ENCODE data around the gene GLIPR2.
"Not testable (repeated sequence)": the region's sequence is repeated elsewhere in the genome, so short reads cannot be mapped to it uniquely, and the experiment has no call there.

The GLIPR2 gene

DNA sequence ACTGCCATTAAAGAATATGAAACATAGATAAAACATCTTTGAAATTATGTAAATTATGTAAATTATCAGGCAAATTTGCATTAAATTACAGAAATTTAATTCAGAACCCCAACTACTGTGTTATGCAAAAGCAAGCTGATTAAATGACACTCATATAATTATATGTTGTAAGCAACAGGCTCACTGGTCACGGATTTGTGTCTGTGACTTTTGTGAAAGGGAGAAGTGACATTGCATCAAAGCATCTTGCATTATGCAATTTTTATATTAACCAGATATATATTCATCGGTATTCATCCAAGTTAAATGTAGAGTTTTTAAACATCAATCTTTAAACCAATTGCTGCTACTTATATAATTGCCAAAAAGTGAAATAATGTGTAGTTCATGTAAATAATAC, 13.0 kb upstream of the GLIPR2 start:
- DNase-seq (ENCODE audit: low spot score) = no peak

DNA sequence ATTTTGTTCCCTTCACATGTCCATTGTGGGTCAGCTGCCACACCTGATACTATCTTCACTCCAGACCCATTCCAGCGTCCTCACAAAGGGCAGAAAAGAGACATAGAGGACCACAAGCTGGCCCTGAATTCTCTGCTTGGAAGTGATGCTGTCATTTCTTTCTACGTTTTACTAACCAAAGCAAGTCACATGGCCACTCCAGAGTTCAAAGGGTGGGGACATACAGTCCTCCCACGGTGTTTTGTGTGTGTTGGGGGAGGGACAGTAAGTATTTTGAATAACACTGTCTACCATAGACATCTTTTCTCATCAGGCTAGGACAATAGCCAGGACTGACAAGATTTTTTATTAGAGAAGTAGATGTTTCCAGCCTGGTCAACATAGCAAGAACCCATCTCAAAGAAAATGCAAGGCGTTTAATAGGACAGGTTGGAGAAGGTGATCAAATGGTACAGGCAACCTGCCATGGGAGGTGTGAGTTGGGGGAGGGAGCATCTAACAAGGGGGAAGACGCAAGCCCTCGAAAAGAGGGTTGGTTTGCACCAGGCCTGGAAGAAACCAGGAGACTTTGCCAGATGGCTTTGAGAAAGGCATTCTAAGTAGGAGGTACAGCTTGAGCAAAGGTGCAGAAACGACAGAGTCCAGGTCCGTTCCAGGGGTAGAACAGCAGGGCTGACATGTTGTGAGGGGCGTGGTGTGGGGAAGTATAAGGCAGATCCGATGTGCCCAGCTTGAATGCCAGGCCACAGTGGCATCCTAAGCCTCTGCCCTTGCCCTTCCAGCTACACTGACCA, 11.3 kb upstream of the GLIPR2 start:
- DNase-seq (ENCODE audit: low spot score) = no peak

DNA sequence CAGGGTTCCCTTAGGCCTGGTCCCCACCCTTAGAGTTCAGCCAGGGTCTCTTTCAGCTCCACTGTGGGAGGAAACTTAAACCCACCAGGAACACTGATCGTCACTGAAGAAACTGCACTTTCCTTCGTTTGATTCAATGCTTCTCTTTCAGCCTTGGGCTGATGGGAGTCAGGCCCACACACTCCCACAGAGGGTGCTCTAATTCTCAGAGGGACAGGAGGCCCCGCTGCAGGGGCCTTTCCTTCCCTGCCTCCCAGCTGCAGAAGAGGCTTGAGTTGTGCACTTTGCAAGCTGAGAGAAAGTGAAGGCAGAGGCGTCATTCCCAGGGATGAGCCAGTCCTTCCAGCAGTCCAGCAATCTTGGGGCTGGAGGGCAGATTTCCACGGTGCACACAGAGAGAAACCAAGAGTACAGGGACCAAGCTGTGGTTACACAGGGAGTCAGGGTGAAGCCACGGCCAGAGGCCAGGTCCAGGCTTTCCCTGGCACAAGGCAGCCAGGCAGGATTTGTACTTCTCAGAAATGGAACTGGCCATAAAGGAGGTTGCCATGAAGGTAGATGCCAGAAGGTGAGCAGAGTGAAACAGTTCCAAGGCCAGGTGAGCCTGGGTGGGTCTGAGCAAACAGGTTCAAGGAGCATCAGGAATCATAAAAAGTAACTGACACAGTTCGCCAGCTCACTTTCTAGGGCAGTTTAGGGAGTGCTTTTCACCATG, 10.4 kb upstream of the GLIPR2 start:
- no peak for DNase-seq (ENCODE audit: low spot score)

DNA sequence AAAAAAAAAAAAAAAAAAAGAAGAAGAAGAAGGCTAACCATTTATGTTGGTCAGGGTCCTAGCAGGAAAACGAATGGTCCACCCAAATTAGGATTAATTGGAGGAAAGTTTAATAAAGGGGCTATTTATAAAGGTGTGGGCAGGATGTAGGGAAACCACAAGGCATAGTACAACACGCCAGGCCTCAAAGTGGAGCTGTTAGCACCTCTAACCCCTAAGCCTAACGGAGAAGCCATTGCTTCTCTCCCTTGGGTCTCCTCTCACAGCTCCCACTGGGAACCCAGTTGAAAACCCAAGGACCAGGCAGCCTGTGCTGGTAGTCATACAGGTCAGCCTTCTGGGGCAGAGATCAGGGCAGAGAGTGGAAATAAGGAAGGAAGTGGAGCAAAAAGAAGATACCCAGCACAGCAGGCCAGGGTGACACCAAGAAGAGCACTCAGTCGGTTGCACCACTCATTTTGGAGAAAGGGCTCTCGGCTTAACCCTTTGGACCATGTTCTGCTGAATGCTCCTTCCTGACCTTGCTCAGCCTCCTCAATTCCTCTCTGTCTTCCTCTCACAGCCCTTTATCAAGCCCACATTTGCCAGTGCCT, 8.8 kb upstream of the GLIPR2 start:
- no peak for DNase-seq (ENCODE audit: low spot score)

DNA sequence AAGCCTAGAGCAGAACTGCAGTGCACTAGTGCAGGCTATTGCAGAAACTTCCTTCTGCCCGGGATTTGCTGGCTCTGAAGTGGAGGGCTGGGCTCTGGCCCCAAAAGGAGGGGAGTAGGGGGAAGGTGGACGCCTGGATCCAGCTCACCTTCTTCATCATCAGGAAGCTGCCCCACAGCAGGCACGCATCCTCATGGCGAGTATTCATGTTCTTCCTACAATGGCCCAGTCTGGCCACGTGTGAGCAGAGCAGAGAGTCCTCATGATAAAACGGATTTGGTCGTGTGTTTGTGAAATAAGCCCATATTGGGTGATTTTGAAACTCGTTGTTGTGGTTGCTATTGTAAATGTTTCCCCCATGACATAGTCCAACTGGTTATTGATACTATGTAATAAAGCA, 8.2 kb upstream of the GLIPR2 start:
- no peak for DNase-seq (ENCODE audit: low spot score)

DNA sequence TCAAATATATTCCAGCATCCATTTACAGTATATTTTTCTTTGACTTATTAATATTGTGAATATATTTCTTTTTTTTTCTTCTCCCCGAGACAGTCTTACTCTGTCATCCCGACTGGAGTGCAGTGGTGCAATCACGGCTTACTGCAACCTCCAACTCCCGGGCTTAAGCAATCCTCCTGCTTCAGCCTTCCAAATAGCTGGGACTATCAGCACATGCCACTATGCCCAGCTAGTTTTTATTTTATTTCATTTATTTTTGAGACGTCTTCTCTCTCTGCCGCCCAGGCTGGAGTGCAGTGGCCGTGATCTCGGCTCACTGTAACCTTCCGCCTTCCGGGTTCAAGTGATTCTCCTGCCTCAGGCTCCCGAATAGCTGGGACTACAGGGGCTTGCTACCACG, 7.4 kb upstream of the GLIPR2 start:
- DNase-seq (ENCODE audit: low spot score) = no peak

DNA sequence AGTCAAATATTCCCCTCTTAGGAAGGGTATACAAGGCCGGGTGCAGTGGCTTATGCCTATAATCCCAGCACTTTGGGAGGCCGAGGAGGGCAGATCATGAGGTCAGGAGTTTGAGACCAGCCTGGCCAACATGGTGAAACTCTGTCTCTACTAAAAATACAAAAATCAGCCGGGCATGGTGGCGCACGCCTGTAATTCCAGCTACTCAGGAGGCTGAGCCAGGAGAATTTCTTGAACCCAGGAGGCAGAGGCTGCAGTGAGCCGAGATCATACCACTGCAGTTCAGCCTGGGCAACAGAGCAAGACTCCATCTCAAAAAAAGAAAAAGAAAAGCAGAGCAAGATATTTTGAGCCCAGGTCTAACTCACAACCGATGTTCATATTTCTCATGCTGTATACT, 4.9 kb upstream of the GLIPR2 start:
- DNase-seq (ENCODE audit: low spot score) = not testable (repeated sequence)

DNA sequence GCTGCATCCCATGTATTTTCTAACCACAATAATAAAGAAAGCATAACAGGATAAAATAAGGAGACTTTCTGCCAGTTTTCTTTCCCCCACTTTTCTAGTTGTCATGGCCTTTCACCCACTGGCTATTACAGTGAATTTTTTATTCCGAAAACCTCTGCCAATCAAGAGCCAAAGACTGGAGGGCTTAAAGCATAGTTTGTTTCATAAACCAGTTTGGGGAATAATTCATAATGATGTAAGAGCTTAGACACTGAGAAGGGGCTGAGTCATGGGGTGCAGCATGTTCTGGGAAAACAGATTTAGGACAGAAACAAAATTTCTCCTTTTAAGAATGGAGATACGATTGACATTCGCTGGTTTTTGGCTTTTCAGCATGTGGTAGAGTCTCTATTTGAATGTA, 4.4 kb upstream of the GLIPR2 start:
- DNase-seq (ENCODE audit: low spot score) = no peak

DNA sequence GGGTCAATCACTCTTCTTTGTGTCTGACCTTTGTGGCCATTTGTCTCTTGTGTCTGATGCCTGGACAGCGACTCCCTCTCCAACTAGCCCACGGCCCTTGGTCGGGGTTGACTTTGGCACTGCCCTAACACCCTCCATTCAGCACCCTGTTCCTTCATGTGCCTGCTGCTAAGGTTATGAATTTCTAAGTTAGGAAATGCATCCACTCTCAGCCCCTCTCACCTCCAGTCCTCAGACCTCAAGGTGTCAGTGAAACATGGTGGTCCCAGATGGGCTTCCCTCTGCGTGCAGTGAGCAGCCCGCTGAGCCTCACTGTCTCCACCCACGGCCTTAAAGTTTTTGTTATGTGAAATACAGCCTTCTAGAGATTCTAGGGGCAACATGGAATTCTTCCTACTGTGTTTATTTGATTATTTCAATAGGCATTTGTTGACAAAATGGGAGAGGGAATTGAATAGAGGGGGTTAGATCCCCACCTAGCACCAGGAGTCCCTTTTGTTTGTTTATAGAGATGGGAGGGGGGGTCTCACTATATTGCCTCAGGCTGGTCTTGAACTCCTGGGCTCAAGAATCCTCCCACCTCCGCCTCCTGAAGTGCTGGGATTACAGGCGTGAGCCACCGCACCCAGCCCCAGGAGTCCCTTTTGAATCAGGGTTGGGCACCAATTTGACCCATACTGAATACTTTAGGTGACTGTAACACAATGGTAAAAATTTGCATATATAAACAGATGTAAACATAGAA, 1.6 kb upstream of the GLIPR2 start:
- no peak for DNase-seq (ENCODE audit: low spot score)

DNA sequence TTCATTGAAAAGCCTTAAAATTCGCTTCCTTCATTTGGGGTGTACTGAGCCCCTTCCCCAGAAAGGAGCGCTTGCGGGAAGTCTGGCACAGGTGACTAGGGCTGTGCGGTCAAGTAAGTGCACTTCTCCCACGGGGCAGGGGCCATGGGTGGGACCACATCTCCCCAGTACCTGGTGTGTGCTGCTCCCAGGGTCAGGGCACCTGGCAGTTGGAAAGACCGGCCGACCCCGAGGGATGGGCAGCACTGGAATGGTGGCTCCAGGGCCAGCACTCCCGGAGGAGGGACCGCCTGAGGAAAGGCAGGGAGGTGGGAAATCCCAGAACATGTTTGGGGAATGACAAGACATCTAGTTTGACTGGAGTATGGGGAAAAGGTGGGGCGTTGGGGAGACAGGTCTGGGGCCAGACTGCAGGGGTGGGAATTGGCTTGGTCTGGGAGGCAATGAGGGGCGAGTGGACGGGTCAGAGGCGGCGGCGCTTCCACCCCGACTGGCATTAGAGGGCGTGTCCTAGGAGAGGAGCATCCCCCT, 727 bp upstream of the GLIPR2 start:
- DNase-seq (ENCODE audit: low spot score) = no peak

DNA sequence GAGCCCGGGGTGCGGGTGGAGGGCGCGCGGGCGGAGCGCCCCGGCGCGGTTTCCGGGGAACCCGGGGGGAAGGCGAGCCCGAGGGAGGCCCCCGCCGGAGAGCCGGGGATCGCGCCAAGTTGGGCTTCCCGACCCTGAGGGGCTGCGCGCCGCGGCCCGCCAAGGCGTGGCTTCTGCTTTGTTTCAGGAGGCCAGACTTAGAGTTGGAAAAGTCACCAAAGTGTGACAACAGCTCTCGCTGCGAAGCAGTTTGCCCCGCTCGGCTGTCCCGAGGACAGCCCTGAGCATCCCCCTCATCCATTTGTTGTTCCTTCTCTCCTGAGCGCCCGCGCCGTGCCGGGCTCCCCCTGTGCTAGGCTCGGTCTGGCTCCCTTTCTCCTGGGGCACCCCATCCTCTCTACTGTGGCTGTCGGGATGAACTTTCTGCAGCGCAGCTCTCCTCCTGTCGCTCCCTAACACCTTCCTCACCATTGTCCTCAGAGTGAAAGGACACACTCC, 410 bp downstream of the GLIPR2 start:
- no peak for DNase-seq (ENCODE audit: low spot score)

DNA sequence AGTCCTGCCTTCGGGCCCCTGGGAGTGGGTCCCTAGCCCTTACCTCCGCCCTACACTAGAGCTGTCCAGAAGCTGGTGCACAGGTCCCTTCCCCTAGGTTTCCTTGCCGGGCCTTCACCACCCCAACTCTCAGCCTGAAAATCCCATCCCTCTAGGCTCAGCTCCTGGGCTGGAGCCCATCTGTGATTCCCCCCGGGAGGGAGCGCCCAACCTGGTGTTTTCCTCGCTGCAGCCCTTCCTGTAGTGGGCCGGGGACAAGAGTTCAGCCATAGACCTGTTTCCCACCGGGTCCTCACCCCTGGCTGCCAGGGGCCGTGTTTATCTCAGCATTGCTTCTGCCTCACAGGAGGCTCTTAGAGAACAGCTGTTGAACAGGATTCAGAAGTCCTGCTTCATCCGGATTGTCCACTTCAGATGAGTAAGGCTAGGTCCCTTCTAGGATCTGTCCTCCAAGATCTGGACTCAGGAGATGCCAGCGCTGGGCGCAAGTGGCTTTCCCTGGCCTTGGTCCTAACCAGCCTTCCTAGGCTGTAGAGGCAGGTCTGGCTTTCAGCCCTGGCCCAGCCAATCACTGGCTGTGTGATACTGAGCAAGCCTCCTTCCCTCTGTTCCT, 965 bp downstream of the GLIPR2 start:
- DNase-seq (ENCODE audit: low spot score) = peak; percentile 41

DNA sequence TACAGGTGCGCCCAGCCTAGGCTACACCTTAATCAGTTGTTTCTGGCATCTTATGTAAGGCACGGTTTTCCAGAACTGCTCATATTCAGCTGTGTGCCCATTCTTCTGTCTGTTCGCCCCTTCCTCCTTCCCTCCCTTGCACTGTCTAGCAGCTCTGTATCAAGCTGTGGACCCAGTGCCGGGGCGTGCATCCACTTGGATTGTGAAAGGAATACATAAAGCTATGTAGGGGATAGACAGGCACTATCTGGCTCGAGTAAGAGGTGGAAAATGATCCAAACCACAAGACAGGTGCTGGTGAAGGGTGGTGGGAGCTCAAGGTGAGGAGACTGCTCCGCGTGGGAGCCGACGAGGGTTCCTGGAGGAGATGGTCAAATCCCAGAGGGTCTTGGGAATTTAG, 2.0 kb downstream of the GLIPR2 start:
- DNase-seq (ENCODE audit: low spot score) = no peak

DNA sequence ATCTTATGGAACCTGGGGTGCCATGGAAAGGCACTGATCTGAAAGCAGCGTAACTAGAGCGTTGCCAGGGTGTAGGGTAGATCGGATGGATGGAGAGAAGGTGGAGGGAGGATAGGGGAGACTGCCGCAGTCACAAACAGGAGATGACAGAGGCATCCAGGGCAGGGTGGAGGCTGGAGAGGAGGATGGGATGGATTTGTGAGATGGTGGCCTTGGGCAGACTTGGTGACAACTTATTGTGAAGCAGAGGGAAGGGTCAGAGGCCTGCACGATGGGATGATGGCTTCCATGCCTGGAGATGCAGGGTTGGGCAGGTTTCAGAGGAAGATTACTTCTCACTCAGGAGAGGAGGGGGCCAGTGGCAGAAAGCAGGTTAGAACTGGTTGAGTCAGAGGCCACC, 2.4 kb downstream of the GLIPR2 start:
- no peak for DNase-seq (ENCODE audit: low spot score)

DNA sequence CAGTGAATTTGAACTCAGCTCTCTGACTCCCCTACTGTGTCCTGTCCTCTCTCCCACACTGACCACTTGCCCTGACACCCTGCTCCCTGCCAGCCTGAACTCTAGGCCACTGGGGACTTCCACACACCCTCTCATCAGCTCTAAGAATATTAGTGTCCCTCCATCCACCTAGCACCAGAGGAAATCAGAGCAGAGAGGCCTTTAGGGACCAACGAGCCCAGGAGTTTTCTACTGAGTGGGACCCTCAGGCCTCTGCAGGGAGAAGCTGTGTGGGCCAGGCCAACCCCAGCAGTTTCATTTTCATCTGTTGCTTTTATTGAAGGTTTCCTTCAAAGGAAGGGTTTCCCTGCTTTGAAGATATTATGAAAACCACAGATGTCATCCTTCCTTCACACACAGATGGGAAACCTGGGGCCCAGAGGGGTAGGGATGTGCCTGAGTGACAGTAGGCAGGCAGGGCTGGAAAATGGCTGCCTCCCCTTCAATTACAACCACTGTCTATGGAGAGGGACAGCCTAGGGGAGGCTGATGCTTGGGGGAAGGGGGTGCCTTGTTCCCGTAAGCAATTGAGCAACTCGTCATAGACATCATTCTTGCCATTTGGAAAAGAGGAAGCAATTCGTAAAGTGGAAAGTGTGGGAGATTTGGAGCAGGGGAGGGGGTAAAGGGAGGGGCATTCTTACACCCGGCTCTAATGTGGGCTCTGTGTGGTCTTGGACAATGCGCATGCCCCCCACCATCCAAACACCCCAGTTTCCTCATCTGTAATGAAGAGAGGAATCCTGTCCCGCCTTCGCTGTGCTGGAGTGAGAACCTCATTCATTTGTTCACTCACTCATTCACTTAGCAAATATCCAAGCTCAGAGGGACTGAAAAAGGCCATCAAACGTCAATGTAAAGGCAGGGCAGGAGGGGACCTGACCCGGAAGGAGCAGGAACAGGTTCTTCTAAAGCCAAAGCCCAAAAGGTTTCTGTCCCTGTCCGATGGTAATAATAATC, 3.9 kb downstream of the GLIPR2 start:
- DNase-seq (ENCODE audit: low spot score) = no peak

DNA sequence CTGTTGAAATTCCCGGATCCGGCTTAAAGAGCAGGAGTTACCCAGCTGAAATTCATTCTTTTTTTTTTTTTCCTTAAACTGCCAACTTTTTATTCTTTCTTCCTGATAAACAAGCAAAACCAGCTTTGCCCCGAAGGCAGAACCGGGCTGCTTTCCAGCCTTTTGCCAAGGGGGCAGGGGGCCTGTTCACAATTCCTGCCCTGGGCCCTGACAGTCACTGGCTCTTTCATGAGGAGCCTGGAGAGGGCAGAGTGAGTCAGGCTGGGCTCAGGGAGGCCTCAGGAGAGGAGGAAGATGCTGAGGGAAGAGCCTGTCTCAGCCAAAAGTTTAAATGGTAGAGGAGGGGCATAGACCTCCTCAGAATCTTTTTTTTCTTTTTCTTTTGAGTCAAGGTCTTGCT, 4.8 kb downstream of the GLIPR2 start:
- DNase-seq (ENCODE audit: low spot score) = peak; percentile 57

DNA sequence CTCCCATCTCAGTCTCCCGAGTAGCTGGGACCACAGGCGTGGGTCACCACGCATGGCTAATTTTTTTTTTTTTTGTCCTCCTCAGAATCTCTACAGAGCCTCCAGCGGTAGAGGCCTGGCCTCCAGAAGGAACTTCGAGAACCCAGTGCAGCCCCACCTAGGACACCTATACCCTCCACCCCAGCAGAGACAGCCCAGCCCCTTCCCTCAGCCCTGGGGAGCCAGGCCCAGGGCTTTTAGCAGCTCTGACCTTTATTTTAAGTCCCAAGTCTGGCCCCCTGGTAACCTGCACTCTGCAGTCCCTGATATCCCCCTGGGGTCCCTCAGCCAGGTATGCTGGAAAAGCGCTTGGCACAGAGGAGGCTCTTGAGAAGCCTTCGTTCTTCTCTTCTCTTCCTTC, 5.2 kb downstream of the GLIPR2 start:
- no peak for DNase-seq (ENCODE audit: low spot score)

DNA sequence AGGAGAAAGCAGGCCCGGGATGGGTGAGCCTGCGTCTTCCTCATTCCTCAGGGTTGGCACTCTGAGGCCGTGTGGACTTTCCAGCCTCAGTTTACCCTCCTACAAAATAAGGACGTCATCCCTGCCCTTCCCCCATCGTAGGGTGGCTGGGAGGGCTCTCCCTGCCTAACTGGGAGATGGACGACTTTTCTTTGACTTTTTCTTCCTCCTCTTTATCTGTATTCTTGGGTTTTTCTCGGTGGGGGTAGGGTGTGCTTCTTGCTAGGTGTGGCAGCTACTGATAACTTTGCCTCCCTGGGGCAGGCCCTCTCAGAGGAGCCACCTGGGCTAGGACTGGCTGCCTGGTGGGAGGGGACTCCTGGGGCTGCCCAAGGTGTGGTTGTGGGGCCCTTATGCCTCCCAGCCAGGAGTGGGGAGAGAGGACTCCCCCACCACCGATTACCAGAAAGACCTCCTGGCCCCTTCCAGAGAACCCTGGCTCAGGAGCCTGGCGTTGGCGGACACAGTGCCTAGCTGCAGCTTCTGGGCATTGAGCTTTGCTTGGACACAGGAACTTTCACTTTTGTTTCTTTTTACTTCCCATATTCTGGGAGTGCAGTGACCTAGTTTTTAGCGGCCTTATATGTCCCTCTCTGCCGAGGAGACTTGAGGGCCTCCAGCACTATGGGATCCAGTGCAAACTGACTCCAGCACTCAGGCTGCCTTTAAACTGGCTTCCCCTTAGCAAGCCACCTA, 6.1 kb downstream of the GLIPR2 start:
- DNase-seq (ENCODE audit: low spot score) = no peak

DNA sequence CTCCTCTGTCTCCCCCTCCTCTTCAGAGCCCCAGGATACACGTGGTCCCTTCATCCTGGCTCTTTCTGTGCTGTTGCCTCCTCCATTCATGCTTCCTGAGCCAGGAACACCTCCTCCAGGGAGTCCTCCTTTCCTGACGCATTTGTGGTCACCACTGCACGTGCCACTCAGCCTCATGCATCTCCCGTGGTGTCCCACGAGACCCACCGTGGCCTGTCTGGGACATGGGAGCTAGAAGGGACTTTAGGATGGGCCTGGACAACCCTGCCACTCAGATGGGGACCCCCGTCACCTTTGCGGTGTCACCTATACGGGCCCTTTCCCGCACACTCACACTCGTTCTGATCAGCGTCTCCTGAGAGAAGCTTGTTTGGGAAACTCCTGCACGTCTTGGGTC, 6.7 kb downstream of the GLIPR2 start:
- no peak for DNase-seq (ENCODE audit: low spot score)

All from AG20443 (cell line).